ENCODE results near the gene CDH13.

DNA sequence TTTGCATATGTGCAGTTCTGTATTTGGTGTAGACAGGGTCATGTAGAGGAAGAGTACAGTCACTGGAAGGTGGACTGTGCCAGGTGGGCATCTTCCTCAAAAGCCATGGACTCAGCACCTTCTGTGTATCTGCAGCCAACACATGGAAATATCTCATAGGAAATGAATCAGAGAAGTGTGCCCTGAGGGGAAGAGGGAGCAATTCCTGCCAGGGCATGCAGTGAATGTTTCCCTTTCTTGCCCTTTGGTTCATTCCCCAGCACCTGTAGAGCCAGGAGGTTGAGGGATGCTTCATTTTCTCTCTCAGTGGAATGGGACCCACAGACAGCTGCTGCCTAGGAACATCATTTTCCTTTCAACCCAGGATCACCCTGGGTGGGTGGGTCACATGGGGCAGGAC lies 1034.9 kb downstream of the CDH13 start:
- TF ChIP-seq, protein P1, sequence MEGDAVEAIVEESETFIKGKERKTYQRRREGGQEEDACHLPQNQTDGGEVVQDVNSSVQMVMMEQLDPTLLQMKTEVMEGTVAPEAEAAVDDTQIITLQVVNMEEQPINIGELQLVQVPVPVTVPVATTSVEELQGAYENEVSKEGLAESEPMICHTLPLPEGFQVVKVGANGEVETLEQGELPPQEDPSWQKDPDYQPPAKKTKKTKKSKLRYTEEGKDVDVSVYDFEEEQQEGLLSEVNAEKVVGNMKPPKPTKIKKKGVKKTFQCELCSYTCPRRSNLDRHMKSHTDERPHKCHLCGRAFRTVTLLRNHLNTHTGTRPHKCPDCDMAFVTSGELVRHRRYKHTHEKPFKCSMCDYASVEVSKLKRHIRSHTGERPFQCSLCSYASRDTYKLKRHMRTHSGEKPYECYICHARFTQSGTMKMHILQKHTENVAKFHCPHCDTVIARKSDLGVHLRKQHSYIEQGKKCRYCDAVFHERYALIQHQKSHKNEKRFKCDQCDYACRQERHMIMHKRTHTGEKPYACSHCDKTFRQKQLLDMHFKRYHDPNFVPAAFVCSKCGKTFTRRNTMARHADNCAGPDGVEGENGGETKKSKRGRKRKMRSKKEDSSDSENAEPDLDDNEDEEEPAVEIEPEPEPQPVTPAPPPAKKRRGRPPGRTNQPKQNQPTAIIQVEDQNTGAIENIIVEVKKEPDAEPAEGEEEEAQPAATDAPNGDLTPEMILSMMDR (IDR thresholded peaks at IDR 0.05; ENCODE audit: low read depth, low read length) = no peak
- no peak for TF ChIP-seq EZH2phosphoT487 (IDR thresholded peaks at IDR 0.05; ENCODE audit: low read depth)

Data from OCI-LY3 (cell line).